GM23248 (cell line): Measurements from ENCODE around the gene SPDEF.

Experiments
- EZH2 ChIP-seq: fragments of 200-600 bp; sonication (generic); IDR thresholded peaks from 2 replicates; pipeline ENCODE4 v1.6.1; 2018; ENCODE audit warnings: antibody characterized with exemption, mild to moderate bottlenecking; ENCODE audit not compliant: insufficient read depth, poor library complexity, severe bottlenecking
- EZH2phosphoT487 ChIP-seq: fragments of 200-600 bp; sonication (generic); IDR thresholded peaks from 2 replicates; pipeline ENCODE4 v1.6.1; 2018; ENCODE audit warnings: antibody characterized with exemption, moderate library complexity, mild to moderate bottlenecking, low read depth; ENCODE audit not compliant: insufficient read depth

DNA sequence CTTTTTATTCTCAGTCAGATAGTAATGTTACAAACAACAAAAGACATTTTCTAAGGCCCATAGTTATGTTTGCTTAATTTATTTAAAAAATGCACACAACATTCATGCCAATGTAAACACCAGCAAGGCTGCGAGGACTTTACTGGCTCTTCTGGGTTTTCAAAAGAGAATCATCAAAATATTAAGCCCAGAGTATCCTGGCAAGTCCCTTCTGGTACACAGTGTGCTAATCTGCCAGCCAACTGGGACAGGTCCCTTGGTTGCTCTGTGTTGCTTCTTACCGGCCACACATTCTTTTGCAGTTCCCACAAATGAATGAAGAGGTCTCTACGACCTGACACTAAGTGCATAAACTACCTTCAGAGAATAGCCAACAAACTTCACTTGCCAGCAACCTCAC is 42.6 kb upstream of the SPDEF start:
- TF ChIP-seq EZH2phosphoT487 (no peak), EZH2 (no peak)
